Endodermal cell (in vitro differentiated cells): ENCODE results near the gene HIGD1B. TPM values are rescaled to one million over a fixed set of nuclear protein-coding genes. Genes with fewer than 3 reads are reported as not detected.

Experiments
- DNase-seq: peaks from one replicate; pipeline ENCODE4 v3.0.0-alpha.2; 2017
- H3K27ac ChIP-seq: 2 replicates; pipeline ENCODE4 v1.5.1; 2013; ENCODE audit warnings: mild to moderate bottlenecking, low read depth, low read length, moderate library complexity
- H3K27me3 ChIP-seq: 2 replicates; pipeline ENCODE4 v1.6.1; 2013; ENCODE audit warnings: mild to moderate bottlenecking, low read length, moderate library complexity; ENCODE audit not compliant: insufficient read depth, control insufficient read depth, poor library complexity, severe bottlenecking
- H3K36me3 ChIP-seq: 2 replicates; pipeline ENCODE4 v1.7.0; 2013; ENCODE audit warnings: mild to moderate bottlenecking, low read length, moderate library complexity; ENCODE audit not compliant: control insufficient read depth, insufficient read depth
- H3K4me1 ChIP-seq: one replicate; pipeline ENCODE4 v1.7.0; 2013; ENCODE audit warnings: low read length; ENCODE audit not compliant: control insufficient read depth, insufficient read depth
- H3K4me3 ChIP-seq: 2 replicates; pipeline ENCODE4 v1.5.1; 2013; ENCODE audit warnings: mild to moderate bottlenecking, low read length, moderate library complexity
- H3K9ac ChIP-seq: 2 replicates; pipeline ENCODE4 v1.6.1; 2013; ENCODE audit warnings: mild to moderate bottlenecking, low read length, moderate library complexity; ENCODE audit not compliant: poor library complexity, severe bottlenecking; ENCODE audit errors: extremely low read depth
- H3K9me3 ChIP-seq: 2 replicates; pipeline ENCODE4 v1.6.1; 2013; ENCODE audit warnings: mild to moderate bottlenecking, low read length, moderate library complexity; ENCODE audit not compliant: control insufficient read depth
- H3K27ac Mint-ChIP-seq: 2 replicates; pipeline ENCODE4 v1.8.0; 2020; ENCODE audit warnings: mixed read lengths
- H3K27me3 Mint-ChIP-seq: 2 replicates; pipeline ENCODE4 v1.8.0; 2021; ENCODE audit warnings: mild to moderate bottlenecking, mixed read lengths; ENCODE audit not compliant: insufficient read depth
- H3K36me3 Mint-ChIP-seq: 2 replicates; pipeline ENCODE4 v1.8.0; 2020; ENCODE audit warnings: low read depth, mixed read lengths
- H3K4me1 Mint-ChIP-seq: 2 replicates; pipeline ENCODE4 v1.8.0; 2020; ENCODE audit warnings: mixed read lengths
- H3K4me3 Mint-ChIP-seq: 2 replicates; pipeline ENCODE4 v1.8.0; 2020; ENCODE audit warnings: mild to moderate bottlenecking, moderate library complexity, mixed read lengths
- H3K9me3 Mint-ChIP-seq: 2 replicates; pipeline ENCODE4 v1.8.0; 2020; ENCODE audit warnings: mild to moderate bottlenecking, mixed read lengths
- CTCF ChIP-seq: fragments of 200-600 bp; sonication (generic); conservative IDR thresholded peaks from 2 replicates; pipeline ENCODE4 v1.5.0; 2021; ENCODE audit warnings: antibody characterized with exemption, mild to moderate bottlenecking
- WGBS, 2 experiments: methylation state at CpG; one replicate each; pipeline versions ENCODE4 v1.1.5 to v1.1.7; 2013; ENCODE audit warnings: missing lambda C conversion rate in 2 of 2, mixed read lengths in 1 of 2; ENCODE audit not compliant: insufficient coverage in 1 of 2, insufficient read length in 1 of 2; 5-methylcytosine and 5-hydroxymethylcytosine counted together
- long read RNA-seq, 4 experiments: library from polyadenylated mRNA in 2 of 4; library from RNA in 1 of 4; library from capped mRNA in 1 of 4; stranded (forward) in 3 of 4; unstranded in 1 of 4; transcript quantifications; one replicate each; pipeline ENCODE4 v2.0.0, GENCODE V29; 2020 to 2021; ENCODE audit warnings: inconsistent platforms in 1 of 4
- polyA plus RNA-seq, 2 experiments: library from polyadenylated mRNA; stranded (reverse); fragments of 50-300 nt; gene quantifications; one replicate each; pipeline ENCODE4 v1.2.3, GENCODE V29; 2013
- total RNA-seq, 2 donors: library from RNA; stranded (reverse); fragmentation: NEBNext Ultra II Directional in 1 of 2; extraction: Animal tissue kit (Norgen Biotek cat#: 25700) in 1 of 2; gene quantifications; 2 replicates in 1 of 2; 3 replicates in 1 of 2; pipeline ENCODE4 v1.2.1, GENCODE V29; 2021

The HIGD1B gene
- total RNA-seq: not detected
- polyA plus RNA-seq (2013, experiment 1 of 2): not detected
- not detected for polyA plus RNA-seq (2013, experiment 2 of 2)
- long read RNA-seq, experiment 1: 0 reads
- long read RNA-seq, experiment 2: 0 reads
- long read RNA-seq, experiment 3: 0 reads
- long read RNA-seq, experiment 4: 0 reads

- peaks cover 24% of the 10 kb centered on the region for H3K4me1 Mint-ChIP-seq
- Histone ChIP-seq H3K4me3 (no peak within 1 kb of the TSS), H3K9ac (no peak within 1 kb of the TSS), H3K4me1 (peaks cover 15% of the 10 kb centered on the region), H3K9me3 (no peaks in the 10 kb centered on the region), H3K36me3 (peaks cover 18% of the 10 kb centered on the region), H3K27me3 (no peaks in the 10 kb centered on the region), H3K27ac (no peak within 1 kb of the TSS)
- peak within 1 kb of the TSS; percentile 44 for H3K27ac Mint-ChIP-seq
- DNase-seq: no peak
- no peaks in the 10 kb centered on the region for H3K9me3 Mint-ChIP-seq
- 81 to 100% methylated on average over 1 to 2 of the region's 2 CpGs for WGBS, 2 experiments
- no peak within 1 kb of the TSS for H3K4me3 Mint-ChIP-seq
- TF ChIP-seq CTCF: no peak
- no peaks in the 10 kb centered on the region for H3K27me3 Mint-ChIP-seq
- H3K36me3 Mint-ChIP-seq: peaks cover 27% of the 10 kb centered on the region
Observed at GRCh38 chr17:44847586-44847985, at the start of gene HIGD1B. TSS of gene HIGD1B (plus strand) at chr17:44847883. CDS start at chr17:44848153, 270 bp downstream.

GRCh38 chr17:44798356-44798755 lies 49.3 kb upstream of the HIGD1B start:
- Mint-ChIP-seq H3K36me3 (peaks cover 41% of the 10 kb centered on the region), H3K27ac (no peak overlapping the region), H3K4me1 (peaks cover 7% of the 10 kb centered on the region), H3K9me3 (no peaks in the 10 kb centered on the region), H3K4me3 (no peak overlapping the region), H3K27me3 (no peaks in the 10 kb centered on the region)
- peaks cover 57% of the 10 kb centered on the region for H3K36me3 ChIP-seq
- no peak for DNase-seq
- no peaks in the 10 kb centered on the region for H3K27me3 ChIP-seq
- no peak for TF ChIP-seq CTCF
- H3K4me1 ChIP-seq: no peaks in the 10 kb centered on the region
- H3K9me3 ChIP-seq: no peaks in the 10 kb centered on the region
- WGBS, 2 experiments: 96 to 100% methylated on average over 1 to 2 of the region's 2 CpGs
- no peak overlapping the region for H3K9ac ChIP-seq
- no peak overlapping the region for H3K4me3 ChIP-seq
- no peak overlapping the region for H3K27ac ChIP-seq

GRCh38 chr17:44801880-44802279 lies 45.8 kb upstream of the HIGD1B start:
- H3K9me3 Mint-ChIP-seq: no peaks in the 10 kb centered on the region
- H3K4me1 Mint-ChIP-seq: no peaks in the 10 kb centered on the region
- H3K27ac Mint-ChIP-seq: no peak overlapping the region
- H3K27ac ChIP-seq: no peak overlapping the region
- H3K4me1 ChIP-seq: no peaks in the 10 kb centered on the region
- no peak overlapping the region for H3K4me3 ChIP-seq
- no peak for TF ChIP-seq CTCF
- H3K9me3 ChIP-seq: no peaks in the 10 kb centered on the region
- H3K36me3 ChIP-seq: peaks cover 91% of the 10 kb centered on the region
- no peak overlapping the region for H3K4me3 Mint-ChIP-seq
- H3K9ac ChIP-seq: no peak overlapping the region
- DNase-seq: no peak
- 96 to 100% methylated on average over 3 to 5 of the region's 5 CpGs for WGBS, 2 experiments
- H3K36me3 Mint-ChIP-seq: peaks cover 72% of the 10 kb centered on the region
- H3K27me3 Mint-ChIP-seq: no peaks in the 10 kb centered on the region
- no peaks in the 10 kb centered on the region for H3K27me3 ChIP-seq
